Effector memory CD4-positive, alpha-beta T cell (primary cell): ENCODE results near the gene NGEF.

ENCODE experiments used
- DNase-seq, 3 donors: peaks; one replicate each; pipeline ENCODE4 v3.0.0-alpha.2; 2020
- H3K27ac ChIP-seq: 2 replicates; pipeline ENCODE4 v1.7.0; 2013; ENCODE audit warnings: mild to moderate bottlenecking, low read length, moderate library complexity; ENCODE audit not compliant: insufficient read depth, poor library complexity, severe bottlenecking
- H3K27me3 ChIP-seq: replicated peaks from 2 replicates; pipeline ENCODE4 v1.7.0; 2013; ENCODE audit warnings: mild to moderate bottlenecking, low read length; ENCODE audit not compliant: insufficient read depth, control insufficient read depth, poor library complexity, severe bottlenecking
- H3K36me3 ChIP-seq: 2 replicates; pipeline ENCODE4 v1.7.0; 2013; ENCODE audit warnings: mild to moderate bottlenecking, low read length, moderate library complexity; ENCODE audit not compliant: control insufficient read depth, insufficient read depth
- H3K4me1 ChIP-seq: 2 replicates; pipeline ENCODE4 v1.7.0; 2013; ENCODE audit warnings: low read length, mild to moderate bottlenecking; ENCODE audit not compliant: control insufficient read depth, insufficient read depth, poor library complexity, severe bottlenecking
- H3K4me3 ChIP-seq: 2 replicates; pipeline ENCODE4 v1.7.0; 2013; ENCODE audit warnings: low read length, low read depth, mild to moderate bottlenecking; ENCODE audit not compliant: insufficient read depth, poor library complexity, severe bottlenecking
- H3K9me3 ChIP-seq: 2 replicates; pipeline ENCODE4 v1.7.0; 2013; ENCODE audit warnings: mild to moderate bottlenecking, low read length, moderate library complexity; ENCODE audit not compliant: control insufficient read depth

NGEF gene

GRCh38 chr2:232894746-232895145 lies 118.3 kb downstream of the NGEF start:
- DNase-seq, result no peak
- peaks cover 8% of the 10 kb centered on the region for H3K27me3 ChIP-seq
- no peaks in the 10 kb centered on the region for H3K4me1 ChIP-seq
- H3K9me3 ChIP-seq, result no peaks in the 10 kb centered on the region
- H3K27ac ChIP-seq, result no peak overlapping the region
- H3K36me3 ChIP-seq, result no peaks in the 10 kb centered on the region
- no peak overlapping the region for H3K4me3 ChIP-seq

DNA sequence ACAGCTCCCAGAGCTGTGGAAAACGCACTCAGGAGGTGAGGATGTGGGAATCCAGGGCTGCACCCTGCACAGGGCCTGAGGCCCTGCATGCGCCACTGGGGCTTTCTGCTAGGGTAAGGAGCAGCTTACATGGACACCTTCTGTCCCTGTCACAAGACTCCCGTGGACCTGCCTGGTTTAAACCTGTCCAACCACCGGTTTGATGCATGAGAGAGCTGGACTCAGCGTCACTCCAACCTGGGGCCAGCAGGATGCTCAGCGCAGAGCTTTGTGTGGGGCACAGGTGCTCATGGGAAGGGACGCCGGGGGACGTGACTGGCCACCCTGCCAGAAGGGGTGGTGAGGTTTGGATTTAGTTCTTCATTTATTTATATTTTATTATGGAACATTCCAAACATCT lies 118.8 kb downstream of the NGEF start:
- no peak for DNase-seq
- H3K4me1 ChIP-seq, result no peaks in the 10 kb centered on the region
- no peak overlapping the region for H3K4me3 ChIP-seq
- H3K36me3 ChIP-seq, result no peaks in the 10 kb centered on the region
- no peaks in the 10 kb centered on the region for H3K9me3 ChIP-seq
- no peak overlapping the region for H3K27ac ChIP-seq
- H3K27me3 ChIP-seq, result peaks cover 8% of the 10 kb centered on the region

DNA sequence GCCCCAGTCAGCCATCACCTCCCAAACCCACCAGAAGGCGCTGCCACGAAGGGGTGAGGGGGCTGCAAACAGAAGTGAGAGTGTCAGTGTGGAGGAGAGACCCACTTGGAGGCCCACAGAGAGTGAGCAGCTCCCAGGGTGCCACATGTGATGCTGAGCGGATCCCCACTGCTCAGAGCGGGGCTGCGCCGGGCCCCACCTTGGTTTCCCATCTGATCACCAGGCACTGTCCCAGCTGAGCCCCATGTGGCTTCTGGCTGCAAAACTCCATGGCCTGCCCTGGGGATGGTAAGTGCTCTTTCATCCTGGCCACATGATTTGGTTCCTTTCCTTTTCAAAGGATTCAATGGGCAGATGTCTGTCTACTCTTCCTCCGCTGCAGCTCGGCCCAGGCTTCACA lies 119.2 kb downstream of the NGEF start:
- H3K27ac ChIP-seq, result no peak overlapping the region
- no peak for DNase-seq
- H3K4me1 ChIP-seq, result no peaks in the 10 kb centered on the region
- H3K4me3 ChIP-seq, result no peak overlapping the region
- H3K36me3 ChIP-seq, result no peaks in the 10 kb centered on the region
- no peaks in the 10 kb centered on the region for H3K9me3 ChIP-seq
- H3K27me3 ChIP-seq, result peaks cover 8% of the 10 kb centered on the region

GRCh38 chr2:232892843-232893242 lies 120.2 kb downstream of the NGEF start:
- Histone ChIP-seq H3K4me3 (no peak overlapping the region), H3K36me3 (no peaks in the 10 kb centered on the region), H3K27me3 (peaks cover 8% of the 10 kb centered on the region), H3K27ac (no peak overlapping the region), H3K4me1 (no peaks in the 10 kb centered on the region), H3K9me3 (no peaks in the 10 kb centered on the region)
- DNase-seq, result no peak

- Histone ChIP-seq H3K27me3 (peaks cover 8% of the 10 kb centered on the region), H3K27ac (no peak overlapping the region), H3K36me3 (no peaks in the 10 kb centered on the region), H3K4me1 (no peaks in the 10 kb centered on the region), H3K9me3 (no peaks in the 10 kb centered on the region), H3K4me3 (no peak overlapping the region)
- DNase-seq, result no peak
These were observed 120.8 kb downstream of the NGEF start for GRCh38 chr2:232892221-232892620.

GRCh38 chr2:232891621-232892071 lies 121.4 kb downstream of the NGEF start:
- DNase-seq, result no peak
- peaks cover 8% of the 10 kb centered on the region for H3K27me3 ChIP-seq
- no peaks in the 10 kb centered on the region for H3K4me1 ChIP-seq
- H3K9me3 ChIP-seq, result no peaks in the 10 kb centered on the region
- no peaks in the 10 kb centered on the region for H3K36me3 ChIP-seq
- H3K27ac ChIP-seq, result no peak overlapping the region
- H3K4me3 ChIP-seq, result no peak overlapping the region

DNA sequence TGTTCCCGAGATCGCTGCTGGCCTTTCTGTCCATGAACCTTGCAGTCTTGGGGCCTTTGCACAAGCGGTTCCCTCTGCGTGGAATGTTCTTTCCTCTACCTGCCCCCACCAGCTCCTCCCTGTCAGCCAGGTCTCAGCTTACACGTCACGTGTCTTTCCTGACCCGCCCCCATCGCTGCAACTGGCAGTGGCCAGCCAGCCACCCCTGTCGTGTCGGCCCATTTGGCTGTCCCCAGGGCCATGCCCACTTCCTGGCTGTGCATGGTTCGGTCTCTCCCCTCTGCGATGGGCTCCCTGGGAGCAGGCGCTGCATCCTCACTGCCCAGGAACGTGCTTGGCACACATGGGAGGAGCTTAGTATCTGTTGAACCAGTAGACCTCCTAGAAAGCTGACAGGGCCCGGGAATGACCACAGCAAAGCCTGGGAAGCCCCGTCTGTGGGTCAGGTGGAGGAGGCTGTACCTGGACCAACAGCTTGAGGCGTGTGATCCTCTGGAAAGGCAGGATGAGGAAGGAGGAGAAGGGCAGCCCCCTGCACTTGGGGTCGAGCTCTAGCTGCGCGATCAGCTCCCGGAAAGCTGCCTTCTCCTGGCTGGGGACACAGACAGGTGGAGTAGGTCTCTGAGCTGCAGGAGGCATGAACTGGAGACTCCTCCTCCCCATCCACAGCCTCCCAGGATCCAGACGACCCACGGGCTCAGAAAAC lies 122.0 kb downstream of the NGEF start:
- no peak for DNase-seq
- H3K4me3 ChIP-seq, result no peak overlapping the region
- H3K27ac ChIP-seq, result no peak overlapping the region
- H3K27me3 ChIP-seq, result peaks cover 8% of the 10 kb centered on the region
- H3K4me1 ChIP-seq, result no peaks in the 10 kb centered on the region
- no peaks in the 10 kb centered on the region for H3K9me3 ChIP-seq
- H3K36me3 ChIP-seq, result no peaks in the 10 kb centered on the region

- Histone ChIP-seq H3K27me3 (peaks cover 8% of the 10 kb centered on the region), H3K9me3 (no peaks in the 10 kb centered on the region), H3K36me3 (no peaks in the 10 kb centered on the region), H3K27ac (no peak overlapping the region), H3K4me1 (no peaks in the 10 kb centered on the region), H3K4me3 (no peak overlapping the region)
- no peak for DNase-seq
These were observed 122.5 kb downstream of the NGEF start for GRCh38 chr2:232890536-232890895.

- DNase-seq, result no peak
- Histone ChIP-seq H3K27ac (no peak overlapping the region), H3K36me3 (no peaks in the 10 kb centered on the region), H3K27me3 (peaks cover 8% of the 10 kb centered on the region), H3K4me3 (no peak overlapping the region), H3K9me3 (no peaks in the 10 kb centered on the region), H3K4me1 (no peaks in the 10 kb centered on the region)
These were observed 123.1 kb downstream of the NGEF start for GRCh38 chr2:232889876-232890401.

DNA sequence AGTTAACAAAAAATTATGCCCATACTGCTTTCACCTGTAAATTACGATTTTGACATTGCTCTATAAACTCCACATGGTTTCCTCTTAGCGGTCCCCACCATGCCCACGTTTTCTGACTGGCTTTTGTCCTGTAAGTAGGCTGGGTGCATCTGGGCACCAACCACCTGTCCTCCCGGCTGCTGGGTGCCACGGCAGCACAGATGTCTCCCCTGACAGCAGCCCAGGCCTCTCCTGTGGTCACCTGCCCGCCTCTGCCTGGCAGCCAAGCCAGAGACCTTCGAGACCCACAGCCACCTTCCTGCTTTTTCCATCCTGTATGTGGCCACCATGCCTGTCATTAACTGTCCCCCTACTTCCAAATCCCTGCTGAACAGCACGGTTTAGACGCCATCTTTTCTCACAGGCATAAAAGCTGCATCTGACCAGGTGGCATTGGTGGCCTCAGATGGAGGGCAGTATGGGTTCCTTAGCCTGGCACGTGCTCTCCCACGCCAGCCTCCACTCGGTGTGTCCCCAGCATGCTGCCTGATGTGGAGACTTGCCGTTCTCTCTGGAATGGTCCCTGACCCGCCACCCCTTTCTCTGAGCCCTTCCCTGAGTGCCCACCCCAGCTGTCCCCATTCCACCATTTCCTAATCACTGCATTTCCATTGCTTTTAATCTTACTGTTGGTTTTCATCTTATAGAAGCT lies 124.1 kb downstream of the NGEF start:
- peaks cover 8% of the 10 kb centered on the region for H3K27me3 ChIP-seq
- no peak overlapping the region for H3K27ac ChIP-seq
- no peaks in the 10 kb centered on the region for H3K9me3 ChIP-seq
- no peaks in the 10 kb centered on the region for H3K4me1 ChIP-seq
- no peak for DNase-seq
- no peaks in the 10 kb centered on the region for H3K36me3 ChIP-seq
- no peak overlapping the region for H3K4me3 ChIP-seq
